ENCODE data around the gene ILF2. TPM values are rescaled to one million over a fixed set of nuclear protein-coding genes. Genes with fewer than 3 reads are reported as not detected.

The ILF2 gene
- total RNA-seq, 1 donor from 2014 or later = 134 TPM

Small RNAs within 50 kb of the gene (small RNA-seq; reads per million reads assigned to genes)
- not detected for gene MIR8083 (ENCODE audit: low replicate concordance)
- not detected for gene RN7SL372P (ENCODE audit: low replicate concordance)

Other genes starting within 250 kb of the ILF2 start
- 130 TPM for gene S100A7, start 210.3 kb downstream of the ILF2 start, total RNA-seq
- gene S100A6, start 135.0 kb downstream of the ILF2 start, total RNA-seq = 161 TPM
- not detected for gene S100A5, start 130.1 kb downstream of the ILF2 start, total RNA-seq
- gene S100A4, start 125.2 kb downstream of the ILF2 start, total RNA-seq = 102 TPM
- gene S100A3, start 121.7 kb downstream of the ILF2 start, total RNA-seq = 36.0 TPM
- gene S100A2, start 105.1 kb downstream of the ILF2 start, total RNA-seq = 71.6 TPM
- gene S100A16, start 57.9 kb downstream of the ILF2 start, total RNA-seq = 103 TPM
- 141 TPM for gene S100A14, start 54.7 kb downstream of the ILF2 start, total RNA-seq
- 17.8 TPM for gene S100A13, start 43.5 kb downstream of the ILF2 start, total RNA-seq
- 5.6 TPM for gene S100A1, start 42.6 kb downstream of the ILF2 start, total RNA-seq
- gene CHTOP, start 36.9 kb downstream of the ILF2 start, total RNA-seq = 52.1 TPM
- gene SNAPIN, start 12.3 kb downstream of the ILF2 start, total RNA-seq = 33.2 TPM
- 10.6 TPM for gene NPR1, start 7.7 kb upstream of the ILF2 start, total RNA-seq
- 40.5 TPM for gene INTS3, start 57.1 kb upstream of the ILF2 start, total RNA-seq
- gene SLC27A3, start 104.4 kb upstream of the ILF2 start, total RNA-seq = 25.0 TPM